GM18526 (cell line): Measurements from ENCODE around the gene CHRM1.

Experiments used
- POLR2A ChIP-seq: IDR thresholded peaks from 3 replicates; pipeline ENCODE4 v1.6.1; 2011; ENCODE audit not compliant: insufficient read length; ENCODE audit errors: extremely low read depth

CHRM1 gene

DNA sequence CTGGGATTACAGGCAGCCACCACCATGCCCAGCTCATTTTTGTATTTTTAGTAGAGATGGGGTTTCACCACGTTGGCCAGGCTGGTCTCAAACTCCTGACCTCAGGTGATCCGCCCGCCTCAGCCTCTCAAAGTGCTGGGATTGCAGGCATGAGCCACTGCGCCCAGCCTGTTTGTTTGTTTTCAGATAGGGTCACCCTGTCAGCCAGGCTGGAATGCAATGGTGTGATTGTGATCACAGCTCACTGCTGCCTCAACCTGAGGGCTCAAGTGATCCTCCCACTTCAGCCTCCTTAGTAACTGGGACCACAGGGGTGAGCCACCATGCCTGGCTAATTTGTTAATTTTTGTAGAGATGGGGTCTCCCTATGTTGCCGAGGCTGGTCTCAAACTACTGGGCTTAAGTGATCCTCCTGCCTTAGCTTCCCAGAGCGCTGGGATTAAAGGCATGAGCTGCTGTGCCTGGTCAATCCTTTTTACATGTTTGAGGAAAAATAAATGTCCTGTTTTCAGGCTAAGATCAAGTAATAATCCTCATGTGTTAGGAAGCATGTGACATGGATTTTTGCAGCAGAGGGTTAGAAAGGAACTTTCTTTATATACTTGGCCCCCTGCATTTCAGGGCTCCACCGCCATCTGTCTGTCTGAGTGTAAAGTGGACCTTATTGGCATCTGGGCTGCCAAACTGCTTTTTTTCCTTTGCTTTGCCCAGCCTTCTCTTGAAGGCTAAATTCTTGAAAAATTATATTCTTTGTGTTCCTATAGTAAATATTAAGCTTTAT lies 45.3 kb downstream of the CHRM1 start:
- no peak for TF ChIP-seq POLR2A

DNA sequence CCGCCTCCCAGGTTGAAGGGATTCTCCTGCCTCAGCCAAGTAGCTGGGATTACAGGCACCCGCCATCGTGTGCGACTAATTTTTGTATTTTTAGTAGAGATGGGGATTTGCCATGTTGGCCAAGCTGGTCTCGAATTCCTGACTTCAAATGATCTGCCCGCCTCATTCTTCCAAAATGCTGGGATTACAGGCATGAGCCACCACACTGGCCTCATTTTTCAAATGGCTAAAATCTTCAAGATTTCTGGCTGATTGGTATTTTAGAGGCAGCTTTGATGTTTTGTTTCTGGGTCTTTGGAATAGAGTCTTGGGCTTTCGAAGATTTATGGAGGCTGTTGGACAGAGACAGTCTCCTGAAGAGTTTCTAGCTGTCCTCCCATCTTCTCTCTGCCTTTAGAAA lies 46.3 kb downstream of the CHRM1 start:
- TF ChIP-seq POLR2A: no peak

DNA sequence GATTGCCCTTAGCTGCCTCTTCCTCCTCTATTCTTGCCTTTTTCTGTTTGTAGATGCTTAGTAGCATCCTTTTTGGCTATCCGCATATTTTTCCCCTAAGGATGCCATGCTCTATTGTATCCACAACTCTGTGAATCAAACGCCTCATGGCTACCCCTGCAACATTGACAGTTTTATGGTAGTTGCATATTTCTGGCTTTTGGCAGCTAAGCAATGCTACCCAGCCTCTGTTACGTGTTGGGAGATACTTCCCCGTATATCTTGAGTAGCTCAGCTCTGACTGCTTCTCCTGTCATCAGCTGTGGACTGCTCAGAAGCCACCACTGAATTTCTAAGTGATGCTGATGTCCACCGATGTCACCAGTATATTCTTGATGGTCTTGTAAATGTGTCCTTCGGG lies 55.5 kb downstream of the CHRM1 start:
- no peak for TF ChIP-seq POLR2A

DNA sequence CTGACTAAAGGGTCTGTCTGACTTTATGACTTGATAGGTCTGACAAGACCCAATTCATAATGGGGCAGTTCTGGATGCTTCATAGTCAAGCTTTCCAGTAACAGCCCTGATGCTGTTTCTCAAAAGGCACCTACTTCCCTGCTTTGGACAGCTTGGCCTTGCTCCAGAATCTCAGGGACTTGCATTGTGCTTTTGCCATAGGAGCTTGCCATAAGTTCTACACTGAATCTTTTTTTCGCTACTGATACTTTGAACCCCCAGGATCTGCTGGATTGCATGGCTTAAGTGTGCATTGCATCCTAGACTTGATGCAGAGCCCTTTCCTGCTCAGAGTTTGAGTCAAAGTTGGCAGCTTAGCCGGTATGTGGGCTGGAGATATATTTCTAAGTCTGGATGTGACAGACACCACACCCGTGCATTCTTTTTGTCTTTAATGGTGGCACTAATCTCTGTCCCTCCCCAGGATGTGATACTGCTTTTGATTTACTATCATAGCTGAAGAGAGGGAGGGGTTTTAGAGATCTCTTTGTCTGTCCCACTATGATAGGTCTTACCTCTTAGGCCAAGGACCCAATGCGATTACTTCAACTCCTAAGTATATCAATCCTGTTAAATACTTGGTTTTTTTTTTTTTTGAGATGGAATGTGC lies 57.4 kb downstream of the CHRM1 start:
- TF ChIP-seq POLR2A: no peak

DNA sequence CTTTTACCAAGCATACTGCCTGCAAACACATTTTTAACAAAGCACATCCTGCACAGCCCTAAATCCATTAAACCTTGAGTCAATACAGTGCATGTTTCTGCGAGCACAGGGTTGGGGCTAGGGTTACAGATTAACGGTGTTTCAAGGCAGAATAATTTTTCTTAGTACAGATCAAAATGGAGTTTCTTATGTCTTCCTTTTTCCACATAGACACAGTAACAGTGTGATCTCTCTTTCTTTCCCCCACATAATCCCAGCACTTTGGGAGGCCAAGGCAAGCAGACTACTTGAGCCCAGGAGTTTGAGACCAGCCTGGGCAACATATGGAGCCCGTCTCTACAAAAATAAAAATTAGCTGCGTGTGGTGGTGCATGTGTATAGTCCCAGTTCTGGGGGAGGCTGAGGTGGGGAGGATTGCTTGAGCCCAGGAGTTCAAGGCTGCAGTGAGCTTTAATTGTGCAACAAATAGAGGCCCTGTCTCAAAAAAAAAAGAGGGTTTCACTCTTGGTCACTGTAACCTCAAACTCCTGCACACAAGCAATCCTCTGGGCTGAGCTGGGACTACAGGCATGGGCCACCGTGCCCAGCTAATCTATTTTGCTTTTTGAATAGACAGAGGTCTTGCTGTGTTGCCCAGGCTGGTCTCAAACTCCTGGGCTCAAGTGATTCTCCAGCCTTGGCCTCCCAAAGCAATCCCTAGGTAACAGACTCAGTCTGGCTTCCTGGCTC lies 60.2 kb downstream of the CHRM1 start:
- TF ChIP-seq POLR2A: no peak
